Right kidney (tissue), 1 donor: ENCODE measurements around the gene PPP1CA.
A peak's percentile ranks its signal among the peaks of the same experiment; 100 is the strongest.
"Not testable (repeated sequence)": the region's sequence is repeated elsewhere in the genome, so short reads cannot be mapped to it uniquely, and the experiment has no call there.

Experiments
- DNase-seq: peaks from one replicate; pipeline ENCODE4 v3.0.0-alpha.2; 2016

PPP1CA gene

DNA sequence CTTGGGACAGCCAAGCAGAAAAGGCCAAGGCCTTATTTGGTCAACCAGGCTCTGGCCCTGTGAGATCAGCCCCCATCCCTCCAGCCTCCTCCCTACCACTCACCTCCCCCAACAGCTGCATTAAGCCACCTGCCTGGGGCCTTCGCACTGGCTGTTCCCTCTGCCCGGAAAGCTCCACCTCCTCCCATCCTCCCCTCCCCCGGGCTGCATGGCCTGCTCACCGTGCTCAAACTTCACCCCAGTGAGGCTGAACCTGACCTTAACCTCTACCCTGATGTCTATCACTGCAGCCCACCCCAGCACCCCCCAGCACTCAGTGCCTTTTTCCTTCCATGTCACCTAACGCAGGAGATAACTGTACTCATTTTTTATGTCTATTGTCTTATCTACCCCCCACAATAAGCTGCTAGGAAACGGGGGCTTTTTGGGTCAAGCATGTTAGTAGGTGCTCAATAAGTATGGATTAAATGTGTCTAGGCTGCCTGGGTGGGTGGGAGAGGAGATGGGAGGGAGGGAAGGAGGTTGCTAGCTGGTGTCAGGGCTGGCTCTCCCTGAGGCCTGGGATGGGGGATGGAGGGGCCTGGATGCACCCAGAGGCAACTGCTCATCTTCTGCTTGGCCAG lies 34.9 kb upstream of the PPP1CA start:
- no peak for DNase-seq

DNA sequence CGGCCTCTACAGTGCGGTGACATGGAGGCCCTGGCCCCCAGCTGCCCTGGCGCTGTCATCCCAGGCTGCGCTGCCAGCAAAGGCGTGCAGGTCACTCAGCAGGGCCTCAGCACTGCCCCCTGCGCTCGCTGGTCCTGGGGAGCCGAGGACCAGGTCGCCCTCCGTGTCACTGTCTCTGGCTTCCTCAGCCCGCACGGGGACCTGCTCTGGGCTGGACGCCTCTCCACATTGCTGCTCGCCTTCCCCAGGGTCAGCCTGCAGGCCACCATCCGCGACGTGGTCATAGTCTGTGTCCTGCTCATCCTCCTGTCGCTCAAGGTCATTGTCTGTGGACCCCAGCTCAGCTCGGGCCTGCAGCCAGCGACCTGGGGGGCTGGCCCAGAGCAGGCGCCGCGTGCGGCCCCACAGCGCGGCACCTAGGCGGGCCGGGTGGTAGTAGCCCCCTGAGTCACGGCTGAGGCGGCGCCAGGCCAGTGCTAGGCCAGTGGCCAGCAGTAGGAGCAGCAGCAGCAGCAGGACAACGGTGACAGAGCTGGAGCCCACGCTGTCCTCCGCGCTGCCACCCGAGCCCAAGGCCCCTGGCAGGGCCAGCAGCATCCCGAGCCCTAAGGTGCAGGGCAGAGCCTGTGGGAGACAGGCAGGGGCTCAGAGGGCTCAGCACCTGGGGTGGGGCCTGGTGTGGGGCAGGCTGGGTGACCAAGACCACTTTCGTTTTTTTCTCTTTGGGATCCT lies 34.2 kb upstream of the PPP1CA start:
- no peak for DNase-seq

DNA sequence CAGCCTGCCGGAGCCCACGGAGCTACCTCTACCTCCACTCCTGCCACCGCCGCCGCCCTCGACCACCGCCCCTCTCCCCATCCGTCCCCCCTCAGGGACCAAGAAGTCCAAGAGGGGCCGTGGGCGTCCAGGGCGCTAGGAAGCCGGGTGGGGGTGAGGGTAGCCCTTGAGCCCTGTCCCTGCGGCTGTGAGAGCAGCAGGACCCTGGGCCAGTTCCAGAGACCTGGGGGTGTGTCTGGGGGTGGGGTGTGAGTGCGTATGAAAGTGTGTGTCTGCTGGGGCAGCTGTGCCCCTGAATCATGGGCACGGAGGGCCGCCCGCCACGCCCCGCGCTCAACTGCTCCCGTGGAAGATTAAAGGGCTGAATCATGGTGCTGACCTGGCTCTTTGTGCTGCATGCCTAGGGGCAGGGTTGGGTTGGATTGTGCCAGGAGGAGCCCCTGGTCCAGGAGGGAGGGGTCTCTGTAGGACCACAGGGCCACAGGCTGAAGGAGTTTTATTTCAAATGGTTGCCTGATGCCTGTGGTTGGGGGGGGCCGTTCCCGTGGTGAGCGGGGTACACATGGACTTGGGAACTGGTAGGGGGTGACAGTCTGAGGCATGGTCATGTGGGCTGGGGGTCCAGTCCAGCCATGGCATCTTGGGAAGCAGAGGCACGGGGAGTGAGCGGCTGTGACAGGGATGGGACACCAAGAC lies 33.5 kb upstream of the PPP1CA start:
- no peak for DNase-seq

DNA sequence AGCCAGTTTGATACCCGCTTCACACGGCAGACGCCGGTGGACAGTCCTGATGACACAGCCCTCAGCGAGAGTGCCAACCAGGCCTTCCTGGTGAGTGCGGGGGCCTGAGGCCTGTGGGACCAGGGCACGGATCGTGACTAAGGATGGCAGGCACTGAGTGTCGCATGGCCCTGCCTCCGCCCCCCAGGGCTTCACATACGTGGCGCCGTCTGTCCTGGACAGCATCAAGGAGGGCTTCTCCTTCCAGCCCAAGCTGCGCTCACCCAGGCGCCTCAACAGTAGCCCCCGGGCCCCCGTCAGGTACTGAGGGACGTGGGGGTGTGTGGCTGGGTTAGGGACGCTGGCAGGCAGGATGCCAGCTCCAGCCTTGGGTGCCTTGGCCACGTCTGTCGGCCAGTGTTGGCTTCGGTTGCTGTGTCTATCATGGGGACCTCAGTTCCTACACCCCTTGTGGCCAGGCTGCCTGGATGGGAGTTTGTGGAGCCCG lies 32.8 kb upstream of the PPP1CA start:
- DNase-seq = no peak

DNA sequence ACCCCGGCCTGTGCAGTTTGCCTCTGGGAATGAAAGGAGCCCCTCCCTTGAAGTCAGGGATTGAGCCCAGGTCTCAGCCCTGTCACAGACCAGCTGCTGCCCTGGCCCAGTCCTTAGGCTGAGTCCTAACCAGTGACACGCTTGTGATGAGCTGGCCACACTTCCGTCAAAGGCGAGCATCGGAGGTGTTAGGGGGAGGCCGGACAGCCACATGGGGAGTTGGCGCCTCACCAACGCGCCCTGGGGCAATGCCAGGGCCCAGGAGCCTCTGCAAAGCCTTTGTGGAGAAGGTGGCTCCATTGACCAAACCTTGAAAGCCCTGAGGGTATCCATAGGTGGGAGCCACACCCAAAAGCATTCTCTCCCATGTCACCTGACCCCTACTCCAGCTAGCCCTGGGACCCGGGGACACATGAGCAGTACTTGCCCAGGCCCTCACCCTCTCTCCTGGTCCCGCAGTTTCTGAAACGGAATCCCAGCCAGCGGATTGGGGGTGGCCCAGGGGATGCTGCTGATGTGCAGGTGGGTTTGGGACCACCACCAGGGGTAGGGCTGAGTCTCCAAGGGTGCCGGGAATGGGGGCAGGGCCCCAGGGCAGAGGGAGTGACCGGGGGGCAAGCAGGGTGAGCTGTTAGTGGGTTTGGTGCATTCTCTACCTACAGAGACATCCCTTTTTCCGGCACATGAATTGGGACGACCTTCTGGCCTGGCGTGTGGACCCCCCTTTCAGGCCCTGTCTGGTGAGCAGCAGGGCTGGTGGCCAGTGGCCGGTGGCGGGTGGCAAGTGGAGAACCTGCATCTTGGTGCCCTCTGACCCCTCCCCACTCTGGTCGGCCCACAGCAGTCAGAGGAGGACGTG lies 32.1 kb upstream of the PPP1CA start:
- DNase-seq = no peak

DNA sequence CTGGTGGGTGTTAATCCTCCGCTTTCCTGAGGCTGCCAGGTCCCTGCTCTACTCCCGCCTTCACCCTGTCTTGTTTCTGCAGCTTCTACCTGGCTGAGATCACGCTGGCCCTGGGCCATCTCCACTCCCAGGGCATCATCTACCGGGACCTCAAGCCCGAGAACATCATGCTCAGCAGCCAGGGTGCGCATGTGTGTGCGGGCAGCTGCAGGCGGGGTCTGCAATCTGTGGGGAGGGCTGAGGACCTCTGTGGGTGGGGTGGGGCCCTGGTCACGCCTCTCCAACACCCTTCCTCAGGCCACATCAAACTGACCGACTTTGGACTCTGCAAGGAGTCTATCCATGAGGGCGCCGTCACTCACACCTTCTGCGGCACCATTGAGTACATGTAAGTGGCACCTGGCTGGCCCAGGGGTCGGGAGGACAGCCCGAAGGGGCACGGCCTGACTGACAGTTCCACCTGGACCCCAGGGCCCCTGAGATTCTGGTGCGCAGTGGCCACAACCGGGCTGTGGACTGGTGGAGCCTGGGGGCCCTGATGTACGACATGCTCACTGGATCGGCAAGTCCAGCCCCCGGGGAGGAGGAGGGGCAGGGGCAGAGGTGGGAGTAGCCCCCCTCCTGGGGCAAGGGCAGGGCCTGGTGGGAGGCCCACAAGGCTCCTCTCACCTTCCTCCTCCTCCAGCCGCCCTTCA lies 31.1 kb upstream of the PPP1CA start:
- no peak for DNase-seq

DNA sequence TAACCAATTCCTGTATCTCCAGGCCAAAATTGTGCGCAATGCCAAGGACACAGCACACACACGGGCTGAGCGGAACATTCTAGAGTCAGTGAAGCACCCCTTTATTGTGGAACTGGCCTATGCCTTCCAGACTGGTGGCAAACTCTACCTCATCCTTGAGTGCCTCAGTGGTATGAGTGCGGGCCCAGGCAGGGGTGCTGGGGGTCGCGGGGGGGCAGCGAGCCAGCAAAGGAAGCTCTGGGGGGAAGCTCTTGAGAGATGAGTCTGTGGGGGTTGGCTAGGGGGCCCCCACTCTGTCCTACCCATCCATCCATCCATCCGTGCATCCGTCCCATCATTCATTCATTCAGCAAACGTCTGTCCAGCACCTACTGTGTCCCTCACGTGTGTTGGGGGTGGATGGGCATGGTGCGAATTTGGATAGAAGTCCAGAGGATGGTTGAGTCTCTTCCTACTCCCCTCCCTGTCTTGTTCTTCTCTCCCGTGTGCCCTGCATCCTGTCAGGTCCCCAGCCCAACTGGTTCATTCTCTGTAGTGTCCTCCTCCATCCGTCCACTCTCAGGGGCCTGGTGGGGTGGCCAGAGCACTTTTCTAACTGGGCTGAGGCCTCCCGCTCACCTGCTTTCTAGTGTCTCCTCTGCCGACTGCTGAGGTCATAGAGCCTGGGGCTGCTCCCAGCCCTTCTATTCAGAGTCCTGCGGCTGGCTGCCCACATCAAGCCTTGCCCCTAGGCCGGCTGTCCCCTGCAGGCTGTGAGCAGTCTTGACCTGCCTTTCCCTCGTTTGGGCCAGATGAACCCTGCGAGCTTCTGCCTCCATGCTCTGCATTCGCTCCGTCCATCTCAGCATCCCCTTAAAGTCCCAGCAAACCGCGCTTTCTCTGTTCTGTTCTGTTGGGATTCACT lies 29.9 kb upstream of the PPP1CA start:
- no peak for DNase-seq

DNA sequence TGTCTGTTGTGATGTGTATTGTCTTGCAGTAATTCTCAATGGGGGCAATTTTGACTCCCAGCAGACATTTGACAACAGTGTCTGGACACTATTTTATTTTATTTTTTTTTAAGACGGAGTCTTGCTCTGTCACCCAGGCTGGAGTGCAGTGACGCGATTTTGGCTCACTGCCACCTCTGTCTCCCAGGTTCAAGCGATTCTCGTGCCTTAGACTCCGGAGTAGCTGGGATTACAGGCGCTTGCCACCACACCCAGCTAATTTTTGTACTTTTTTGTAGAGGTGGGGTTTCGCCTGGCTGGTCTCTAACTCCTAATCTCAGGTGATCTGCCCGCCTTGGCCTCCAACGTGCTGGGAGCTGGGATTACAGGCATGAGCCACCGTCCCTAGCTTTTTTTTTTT lies 28.1 kb upstream of the PPP1CA start:
- DNase-seq = no peak

DNA sequence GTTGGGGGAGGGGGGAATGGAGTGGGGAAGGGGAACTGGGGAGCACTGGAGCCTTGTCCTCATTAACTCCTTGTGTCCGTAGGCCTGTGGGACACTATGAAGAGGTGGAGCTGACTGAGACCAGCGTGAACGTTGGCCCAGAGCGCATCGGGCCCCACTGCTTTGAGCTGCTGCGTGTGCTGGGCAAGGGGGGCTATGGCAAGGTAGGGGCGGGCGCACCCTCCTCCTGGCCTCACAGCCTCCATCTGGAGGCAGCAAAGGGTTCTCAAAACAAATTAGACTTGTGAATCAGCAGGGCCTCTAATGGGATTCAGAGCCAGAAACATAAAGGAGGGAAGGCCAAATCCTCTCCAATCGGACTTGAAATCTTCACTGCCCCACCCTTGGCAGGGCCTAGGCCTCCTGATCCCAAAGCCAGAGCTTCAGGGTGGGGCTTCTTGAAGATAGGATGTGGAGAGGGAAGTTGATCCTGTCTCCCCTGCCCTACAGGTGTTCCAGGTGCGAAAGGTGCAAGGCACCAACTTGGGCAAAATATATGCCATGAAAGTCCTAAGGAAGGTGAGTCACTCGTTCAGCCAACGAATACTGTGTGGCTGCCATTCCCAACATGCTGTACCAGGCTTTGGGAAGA lies 27.5 kb upstream of the PPP1CA start:
- DNase-seq = no peak

DNA sequence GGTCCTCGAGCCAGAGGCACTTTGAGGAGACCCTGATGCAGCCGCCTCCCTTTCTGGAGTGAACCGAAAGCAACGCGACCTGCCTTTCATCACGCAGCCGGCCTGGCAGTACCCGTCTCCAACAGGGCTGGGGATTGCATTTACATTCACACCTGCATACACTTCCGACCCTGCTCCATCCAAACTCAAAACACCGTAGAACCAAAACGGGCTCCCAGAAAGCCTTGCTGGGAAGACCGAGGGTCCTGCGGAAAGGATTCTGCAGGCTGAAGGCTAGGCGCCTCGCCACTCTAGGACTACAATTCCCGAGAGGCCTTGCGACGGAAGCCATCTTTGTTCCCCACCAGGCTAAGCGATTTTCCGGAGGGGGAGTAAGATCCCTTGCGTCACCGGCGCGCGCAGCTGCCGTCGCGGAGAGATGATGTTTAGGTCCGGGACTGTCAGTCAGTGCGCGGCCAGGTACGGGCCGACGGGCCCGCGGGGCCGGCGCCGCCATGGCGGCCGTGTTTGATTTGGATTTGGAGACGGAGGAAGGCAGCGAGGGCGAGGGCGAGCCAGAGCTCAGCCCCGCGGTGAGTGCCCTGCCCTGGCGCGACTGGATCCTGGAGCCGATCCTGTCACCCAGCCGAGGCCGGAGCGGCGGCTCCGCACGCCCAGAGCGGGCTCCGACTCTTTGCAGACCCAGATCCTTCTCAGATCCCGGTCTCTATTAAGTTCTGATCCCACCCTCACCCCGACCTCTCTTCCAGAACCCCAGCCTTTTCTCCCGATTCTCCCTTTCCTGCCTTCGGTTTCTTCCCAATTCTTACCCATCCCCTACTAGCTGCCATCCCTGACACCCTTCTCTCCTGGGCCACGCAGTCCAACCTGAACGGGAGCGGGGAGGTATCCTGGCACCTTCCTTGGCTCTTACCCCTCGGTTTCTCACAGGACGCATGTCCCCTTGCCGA lies 26.7 kb upstream of the PPP1CA start, which contains the start of gene RPS6KB2:
RPS6KB2 (plus strand) TSS at position 443 of the 950 bp plus-strand sequence; CDS start at position 495, 52 bp downstream.
- peak; percentile 97 for DNase-seq

DNA sequence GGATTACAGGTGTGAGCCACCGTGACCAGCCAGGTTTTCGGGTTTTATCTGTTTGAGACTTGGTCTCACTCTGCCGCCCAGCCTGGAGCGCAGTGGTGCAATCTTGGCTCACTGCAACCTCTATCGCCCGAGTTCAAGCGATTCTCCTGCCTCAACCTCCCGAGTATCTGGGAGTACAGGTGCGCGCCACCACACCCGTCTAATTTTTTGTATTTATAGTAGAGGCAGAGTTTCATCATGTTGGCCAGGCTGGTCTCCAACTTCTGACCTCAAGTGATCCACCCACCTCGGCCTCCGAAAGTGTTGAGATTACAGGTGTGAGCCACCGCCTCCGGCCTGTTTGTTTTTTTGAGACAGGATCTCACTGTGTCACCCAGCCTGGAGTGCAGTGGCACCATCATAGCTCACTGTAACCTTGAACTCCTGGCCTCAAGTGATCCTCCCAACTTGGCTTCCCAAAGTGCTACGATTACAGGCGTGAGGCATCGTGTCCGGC lies 25.8 kb upstream of the PPP1CA start:
- DNase-seq = not testable (repeated sequence)

DNA sequence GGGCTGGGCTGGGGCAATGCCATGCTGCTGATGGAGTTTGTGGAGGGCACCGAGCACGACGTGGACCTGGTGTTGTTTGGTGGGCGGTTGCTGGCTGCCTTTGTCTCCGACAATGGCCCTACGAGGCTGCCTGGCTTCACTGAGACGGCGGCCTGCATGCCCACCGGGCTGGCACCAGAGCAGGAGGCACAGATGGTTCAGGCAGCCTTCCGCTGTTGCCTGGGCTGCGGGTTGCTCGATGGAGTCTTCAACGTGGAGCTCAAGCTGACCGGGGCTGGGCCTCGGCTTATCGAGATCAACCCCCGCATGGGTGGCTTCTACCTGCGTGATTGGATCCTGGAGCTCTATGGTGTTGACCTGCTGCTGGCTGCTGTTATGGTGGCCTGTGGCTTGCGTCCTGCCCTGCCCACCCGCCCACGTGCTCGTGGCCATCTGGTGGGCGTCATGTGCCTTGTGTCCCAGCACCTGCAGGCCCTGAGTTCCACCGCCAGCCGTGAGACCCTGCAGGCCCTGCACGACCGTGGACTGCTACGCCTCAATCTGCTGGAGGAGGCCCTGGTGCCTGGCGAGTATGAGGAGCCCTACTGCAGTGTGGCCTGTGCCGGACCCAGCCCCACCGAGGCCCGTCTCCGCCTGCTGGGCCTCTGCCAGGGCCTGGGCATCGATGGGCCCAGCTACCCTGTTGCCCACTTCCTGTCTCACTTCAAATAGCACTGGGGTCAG lies 22.4 kb upstream of the PPP1CA start:
- DNase-seq = no peak

DNA sequence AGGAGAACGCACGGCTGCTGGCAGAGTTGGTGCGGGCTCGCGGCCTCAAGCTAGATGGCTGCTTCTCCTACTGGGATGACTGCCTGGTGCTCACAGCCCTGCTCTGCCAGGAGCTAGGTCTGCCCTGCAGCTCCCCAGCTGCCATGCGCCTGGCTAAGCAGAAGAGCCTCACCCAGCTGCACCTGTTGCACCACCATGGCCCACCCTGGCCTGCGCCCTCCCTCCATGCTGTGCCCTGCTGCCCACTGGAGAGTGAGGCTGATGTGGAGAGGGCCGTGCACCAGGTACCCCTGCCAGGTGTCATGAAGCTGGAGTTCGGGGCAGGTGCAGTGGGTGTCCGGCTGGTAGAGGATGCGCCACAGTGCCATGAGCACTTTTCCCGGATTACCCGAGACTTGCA lies 21.8 kb upstream of the PPP1CA start:
- no peak for DNase-seq

DNA sequence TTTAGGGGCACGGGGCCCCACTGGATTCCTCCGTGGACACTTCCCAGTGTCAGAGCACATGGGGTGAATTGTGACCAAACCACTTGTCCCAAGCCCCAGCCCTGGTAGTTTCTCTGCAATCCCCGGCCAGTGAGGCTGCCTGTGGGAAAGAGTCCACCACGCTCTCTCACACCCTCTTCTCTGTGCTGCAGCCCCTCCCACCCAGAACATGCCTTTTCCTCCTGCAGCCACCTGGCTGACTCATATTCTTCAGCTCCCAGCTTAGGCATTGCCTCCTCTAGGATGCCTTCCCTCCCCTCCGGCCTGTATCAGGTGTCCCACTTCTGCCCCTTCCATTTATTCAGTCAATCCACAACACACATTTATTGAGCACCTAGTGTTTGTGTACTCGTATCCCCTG lies 21.2 kb upstream of the PPP1CA start:
- DNase-seq = no peak

DNA sequence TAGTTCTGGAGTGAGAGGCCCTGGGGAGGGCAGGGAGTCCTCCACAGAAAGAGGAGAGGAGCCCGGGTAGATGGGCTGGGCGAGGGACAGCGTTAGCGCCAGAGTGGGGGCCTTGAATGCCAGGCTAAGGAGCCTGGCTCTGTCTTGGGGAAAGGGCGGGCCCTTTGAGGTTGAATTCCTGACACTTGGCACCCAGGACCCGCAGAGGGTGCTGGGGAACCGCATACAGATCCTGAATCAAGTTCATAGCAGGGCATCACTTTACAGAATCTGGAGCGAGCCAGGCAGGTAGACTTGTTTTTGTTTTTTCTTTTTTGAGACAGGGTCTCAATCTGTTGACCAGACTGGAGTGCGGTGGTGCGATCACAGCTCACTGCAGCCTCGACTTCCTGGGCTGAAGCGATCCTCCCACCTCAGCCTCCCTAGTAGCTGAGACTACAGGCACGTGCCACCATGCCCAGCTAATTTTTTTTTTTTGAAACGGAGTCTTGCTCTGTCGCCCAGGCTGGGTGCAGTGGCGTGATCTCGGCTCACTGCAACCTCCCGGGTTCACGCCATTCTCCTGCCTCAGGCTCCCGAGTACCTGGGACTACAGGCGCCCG lies 19.9 kb upstream of the PPP1CA start:
- no peak for DNase-seq

DNA sequence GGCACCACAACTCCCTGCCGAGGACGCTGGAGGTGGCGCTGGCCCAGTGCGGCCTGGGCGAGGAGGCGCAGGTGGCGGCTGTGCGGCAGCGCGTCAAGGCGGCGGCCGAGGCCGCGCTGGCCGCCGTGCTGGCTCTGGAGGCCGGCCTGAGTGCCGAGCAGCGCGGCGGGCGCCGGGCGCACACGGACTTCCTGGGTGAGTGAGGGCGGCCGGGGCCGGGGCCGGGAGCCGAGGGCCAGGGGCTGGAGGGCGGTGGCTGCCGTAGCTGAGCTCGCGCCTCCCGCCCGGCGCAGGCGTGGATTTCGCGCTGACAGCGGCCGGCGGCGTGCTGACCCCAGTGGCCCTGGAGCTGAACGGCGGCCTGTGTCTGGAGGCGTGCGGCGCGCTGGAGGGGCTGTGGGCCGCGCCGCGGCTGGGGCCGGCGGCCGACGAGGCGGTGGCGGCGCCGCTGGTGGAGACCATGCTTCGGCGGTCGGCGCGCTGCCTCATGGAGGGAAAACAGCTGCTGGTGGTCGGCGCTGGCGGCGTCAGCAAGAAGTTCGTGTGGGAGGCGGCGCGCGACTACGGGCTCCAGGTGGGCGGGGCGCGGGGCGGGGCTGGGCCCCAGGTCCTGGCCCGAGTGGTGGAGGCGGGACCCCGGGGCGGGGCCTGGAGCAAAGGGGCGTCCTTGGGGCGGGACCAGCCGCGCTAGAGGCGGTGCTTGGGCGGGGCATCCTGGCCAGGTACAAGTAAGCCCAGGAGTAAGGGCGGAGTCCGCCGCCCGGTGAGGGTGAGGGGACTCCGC lies 19.2 kb upstream of the PPP1CA start:
- peak; percentile 84 for DNase-seq

DNA sequence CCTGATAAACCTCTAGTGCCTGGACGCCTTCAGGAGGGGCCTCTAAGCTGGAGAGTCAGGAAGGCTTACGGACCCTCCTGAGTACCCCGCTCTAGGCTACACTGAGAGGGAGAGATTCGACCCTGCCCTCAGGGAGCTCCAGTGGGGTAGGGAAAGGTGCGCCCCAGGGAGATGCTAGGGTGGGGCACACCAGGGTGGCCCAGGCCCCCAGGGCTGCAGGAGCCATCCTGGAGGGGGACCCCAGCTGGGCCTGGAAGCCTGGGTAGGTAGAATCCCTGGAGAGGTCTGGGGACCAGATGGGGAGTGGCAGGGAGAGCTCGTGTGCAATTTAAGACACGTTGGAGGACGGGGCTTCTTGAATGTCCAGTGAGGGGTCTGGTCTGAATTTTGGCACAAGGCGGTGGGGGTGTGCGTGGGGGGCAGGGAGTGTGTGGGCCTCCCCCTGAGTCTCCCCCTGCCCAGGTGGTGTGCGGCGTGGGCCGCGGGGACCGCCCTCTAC lies 18.5 kb upstream of the PPP1CA start:
- DNase-seq = peak; percentile 54
